Stimulated activated CD4-positive, alpha-beta T cell treated with anti-CD3 and anti-CD28 coated beads, TNF-alpha, amount 100 ng/mL, for 1 hour (primary cell): ENCODE measurements around the gene BNIP2.
"Not testable (repeated sequence)": the region's sequence is repeated elsewhere in the genome, so short reads cannot be mapped to it uniquely, and the experiment has no call there.

Experiments
- DNase-seq, 3 donors: peaks; one replicate each; pipeline ENCODE4 v3.0.0-alpha.2; 2020; ENCODE audit warnings: low read depth in 3 of 3, low spot score in 1 of 3

BNIP2 gene, protein sequence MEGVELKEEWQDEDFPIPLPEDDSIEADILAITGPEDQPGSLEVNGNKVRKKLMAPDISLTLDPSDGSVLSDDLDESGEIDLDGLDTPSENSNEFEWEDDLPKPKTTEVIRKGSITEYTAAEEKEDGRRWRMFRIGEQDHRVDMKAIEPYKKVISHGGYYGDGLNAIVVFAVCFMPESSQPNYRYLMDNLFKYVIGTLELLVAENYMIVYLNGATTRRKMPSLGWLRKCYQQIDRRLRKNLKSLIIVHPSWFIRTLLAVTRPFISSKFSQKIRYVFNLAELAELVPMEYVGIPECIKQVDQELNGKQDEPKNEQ

DNA sequence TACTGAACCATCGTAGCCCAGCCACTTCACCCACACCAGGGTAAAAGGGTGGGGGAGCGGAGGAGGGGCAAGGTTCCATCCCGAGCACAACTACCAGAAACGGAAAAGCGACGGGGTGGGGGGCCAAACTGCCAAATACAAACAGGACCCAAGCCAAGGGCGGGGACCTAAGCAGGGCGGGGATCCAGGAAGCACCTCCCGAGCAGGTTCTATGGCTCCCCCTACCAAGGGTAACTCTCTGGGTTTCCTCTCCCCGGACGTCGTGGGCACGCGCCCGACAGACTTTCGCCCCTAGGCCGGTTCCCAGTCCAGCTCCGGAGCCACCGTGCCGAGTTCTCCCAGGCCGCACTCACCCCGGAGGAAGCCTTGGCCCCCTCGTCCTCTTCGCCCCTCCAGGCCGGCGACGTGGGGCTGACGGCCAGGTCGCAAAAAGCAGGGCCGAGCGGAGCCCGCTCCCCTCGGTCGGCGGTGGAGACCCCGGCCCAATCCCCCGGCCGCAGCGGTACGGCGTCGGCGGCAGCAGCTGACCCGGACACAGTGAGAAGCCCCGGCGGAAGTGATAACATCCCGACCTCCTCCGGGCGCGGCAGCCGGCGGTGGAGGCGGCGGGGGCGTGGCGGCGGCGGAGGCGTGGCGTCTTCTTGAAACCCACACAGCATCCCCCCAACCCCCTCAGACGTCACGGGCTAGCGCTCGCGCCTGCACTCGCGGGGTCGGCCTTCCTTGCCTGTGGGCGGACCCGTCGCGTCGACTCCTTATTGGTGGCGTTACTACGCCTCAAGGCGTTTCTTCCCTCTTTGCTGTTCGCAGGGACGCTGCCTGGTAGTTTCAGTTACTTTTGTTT is at the start of gene BNIP2:
TSS of gene BNIP2 (minus strand) at position 539 of the 844 bp plus-strand sequence. CDS start 6,863 bp downstream, outside the sequence.
- peak; percentile 95 to 97 (median 95) for DNase-seq

DNA sequence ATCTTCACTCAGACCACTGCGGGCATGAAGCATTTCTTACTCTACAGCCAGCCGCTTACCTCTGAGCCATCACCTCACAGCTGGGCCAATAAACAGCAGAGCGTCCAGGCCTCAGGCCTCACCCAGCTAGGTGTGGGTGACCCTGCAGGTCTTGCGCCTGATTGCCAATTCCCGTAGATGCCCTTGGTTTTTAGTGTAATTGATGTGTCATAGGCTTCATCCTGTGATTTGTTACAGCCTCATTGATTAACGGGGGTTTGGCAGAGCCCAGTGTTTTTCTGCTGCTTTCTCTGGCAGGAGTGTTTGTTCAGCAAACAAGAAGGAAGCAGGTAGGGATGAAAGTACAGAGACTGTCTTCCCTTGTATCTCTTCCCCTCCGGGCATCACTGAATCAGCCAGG is 49.6 kb upstream of the BNIP2 start:
- DNase-seq = no peak

DNA sequence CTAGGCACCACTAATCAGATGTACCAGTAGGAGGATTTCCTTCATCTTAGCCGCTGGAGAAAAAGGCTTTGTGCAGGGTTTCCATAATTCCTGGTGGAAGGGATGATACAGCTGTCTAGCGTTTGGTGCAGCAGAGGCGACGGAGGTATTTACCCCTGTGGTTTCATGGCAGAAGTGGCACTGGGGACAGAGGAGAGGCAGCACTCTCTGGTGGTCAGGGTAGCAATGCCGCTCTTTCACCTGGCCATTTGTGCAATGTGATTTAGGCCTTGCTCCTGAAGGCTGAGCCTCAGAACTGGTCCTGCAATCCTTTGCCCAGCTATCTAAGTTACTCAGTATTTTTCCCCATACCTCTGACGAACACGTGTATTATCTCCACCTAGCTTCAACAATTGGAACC is 47.1 kb upstream of the BNIP2 start:
- DNase-seq = no peak

DNA sequence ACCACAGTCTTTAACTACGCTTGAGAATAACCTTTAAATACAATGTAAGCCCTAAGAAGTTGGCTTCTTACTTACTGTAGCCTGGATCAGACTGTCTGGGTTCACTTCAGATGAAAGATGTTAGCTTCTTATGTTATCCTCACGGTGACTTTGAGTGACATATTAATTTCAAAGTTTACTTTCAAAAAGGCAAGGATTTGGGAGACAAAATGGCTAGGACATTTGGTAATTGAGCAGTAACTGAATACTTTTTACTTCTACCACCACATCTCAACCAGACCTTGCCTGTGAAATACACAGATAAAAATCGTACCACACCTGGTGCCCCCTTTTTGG is 36.0 kb upstream of the BNIP2 start:
- no peak for DNase-seq

DNA sequence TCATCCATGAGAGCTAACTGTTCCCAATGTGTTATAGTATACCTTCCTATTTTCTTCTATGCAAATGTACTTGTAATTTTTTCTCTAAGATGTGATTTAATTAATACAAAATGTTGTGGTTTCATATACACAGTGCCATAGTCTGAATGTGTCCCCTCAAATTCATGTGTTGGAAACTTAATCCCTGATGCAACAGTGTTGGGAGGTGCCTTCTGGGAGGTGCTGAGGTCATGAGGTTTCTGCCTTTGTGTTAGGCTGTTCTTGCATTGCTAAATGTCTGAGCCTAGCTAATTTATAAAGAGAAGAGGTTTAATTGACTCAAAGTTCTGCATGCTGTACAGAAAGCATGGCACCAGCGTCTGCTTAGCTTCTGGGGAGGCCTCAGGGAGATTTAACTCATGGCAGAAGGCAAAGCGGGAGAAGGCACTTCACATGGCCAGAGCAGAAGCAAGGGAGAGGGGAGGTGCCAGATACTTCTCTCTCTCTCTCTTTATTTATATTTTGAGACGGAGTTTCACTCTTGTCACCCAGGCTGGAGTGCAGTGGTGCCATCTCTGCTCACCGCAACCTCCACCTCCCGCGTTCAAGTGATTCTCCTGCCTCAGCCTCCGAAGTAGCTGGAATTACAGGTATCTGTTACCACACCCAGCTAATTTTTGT is 34.7 kb upstream of the BNIP2 start:
- no peak for DNase-seq

DNA sequence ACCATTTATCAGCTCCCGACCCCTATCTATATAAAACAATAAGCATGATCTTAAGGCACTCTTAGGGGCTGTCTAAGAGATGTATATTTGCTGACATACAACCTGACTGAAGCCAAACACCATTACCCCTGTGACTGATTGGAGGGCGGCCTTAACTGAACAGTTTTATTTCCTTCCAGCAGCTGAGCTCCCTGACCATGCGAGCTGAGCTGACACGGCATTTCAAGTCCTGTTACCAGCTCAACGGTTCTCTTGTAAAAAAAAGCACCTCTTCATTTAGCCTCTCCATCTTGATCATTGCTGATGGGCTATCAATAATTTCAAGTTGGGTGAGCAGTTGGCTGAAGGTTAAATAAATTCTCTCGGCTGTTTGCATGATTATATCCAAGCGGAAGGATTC is 33.4 kb upstream of the BNIP2 start:
- no peak for DNase-seq

DNA sequence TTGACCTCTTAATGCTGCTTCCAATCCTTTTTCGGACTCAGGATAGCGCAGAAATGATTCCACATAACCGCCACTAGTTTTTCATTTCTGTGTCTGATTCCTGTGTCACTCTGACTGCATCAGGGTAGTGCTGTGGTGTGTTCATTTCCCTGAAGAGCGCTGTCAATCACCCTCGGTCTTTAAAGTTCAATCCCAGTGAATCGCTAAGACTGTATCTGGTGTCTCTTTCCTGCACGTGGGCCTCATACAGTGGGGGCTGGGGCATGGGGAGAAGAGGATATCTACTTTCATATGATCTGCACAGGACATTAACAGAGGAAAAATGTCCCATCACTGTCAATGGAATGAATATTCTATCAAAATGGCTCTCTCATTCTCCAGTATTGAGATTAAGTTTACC is 32.9 kb upstream of the BNIP2 start:
- DNase-seq = no peak

DNA sequence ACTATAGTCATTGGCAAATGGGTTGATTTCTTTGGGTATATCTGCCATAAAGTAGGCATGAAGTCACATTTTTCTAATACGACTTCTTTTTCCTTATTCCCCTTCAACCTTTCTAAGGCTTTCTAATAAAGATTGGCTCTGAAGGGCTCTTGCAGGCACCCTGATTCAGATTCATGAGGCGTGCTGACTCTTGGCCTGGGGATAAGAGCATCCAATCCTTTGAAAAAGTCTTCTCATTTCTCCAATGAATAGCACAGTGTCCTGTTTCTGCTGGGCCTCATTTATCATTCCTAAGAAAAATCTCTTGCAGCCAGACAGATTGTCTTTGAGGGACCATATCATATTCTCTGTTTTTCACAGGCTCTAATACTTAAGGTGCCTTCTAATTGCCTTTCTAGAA is 32.3 kb upstream of the BNIP2 start:
- DNase-seq = no peak

DNA sequence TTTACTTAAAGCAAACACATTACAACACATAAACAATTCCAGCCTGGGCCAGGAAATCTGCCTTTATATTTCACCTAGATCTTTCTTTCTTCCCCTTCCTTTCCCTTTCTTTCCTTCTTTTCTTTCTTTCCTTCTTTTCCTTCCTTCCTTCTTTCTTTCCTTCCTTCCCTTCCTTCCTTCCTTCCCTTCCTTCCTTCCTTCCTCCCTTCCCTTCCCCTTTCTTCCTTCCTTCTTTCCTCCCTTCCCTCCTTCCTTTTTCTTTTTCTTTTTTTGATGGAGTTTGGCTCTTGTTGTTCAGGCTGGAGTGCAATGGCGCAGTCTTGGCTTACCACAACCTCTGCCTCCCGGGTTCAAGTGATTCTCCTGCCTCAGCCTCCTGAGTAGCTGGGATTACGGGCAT is 24.1 kb upstream of the BNIP2 start:
- DNase-seq = no peak

DNA sequence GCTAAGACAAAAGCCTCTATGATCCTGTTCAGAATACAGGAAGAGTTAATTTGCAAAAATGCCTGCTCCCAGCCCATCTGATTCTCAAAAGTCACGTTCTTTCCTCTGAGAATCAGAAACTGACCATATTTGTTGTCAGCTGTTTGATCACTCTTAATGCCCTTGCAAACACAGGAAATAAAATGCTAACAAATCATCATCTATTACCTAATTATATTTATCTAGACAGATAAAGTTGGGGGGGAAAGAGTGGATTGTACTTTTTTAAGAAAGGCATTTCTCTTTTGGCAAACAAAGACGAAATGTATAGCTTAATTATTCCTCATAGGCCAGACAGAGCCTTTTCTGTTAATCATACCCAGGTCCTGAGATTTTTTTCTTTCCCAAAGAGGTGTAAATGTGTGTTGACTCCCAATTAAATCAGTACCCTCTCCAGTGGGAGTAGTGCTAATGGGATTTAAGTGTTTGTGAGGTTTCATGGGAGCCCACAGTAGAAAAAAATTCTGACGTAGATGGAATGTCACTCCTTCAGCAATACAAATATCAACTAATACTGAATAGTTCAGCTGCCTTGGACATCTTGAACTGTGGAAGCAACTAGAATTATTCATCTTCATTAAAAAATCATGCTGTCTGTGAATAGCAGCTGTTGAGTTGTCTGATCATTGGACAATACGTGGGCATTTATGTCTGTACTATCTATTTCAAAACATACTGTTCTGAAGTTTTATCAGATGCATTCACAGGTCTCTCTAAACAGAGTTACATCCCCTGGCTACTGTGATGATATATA is 22.5 kb upstream of the BNIP2 start:
- no peak for DNase-seq

DNA sequence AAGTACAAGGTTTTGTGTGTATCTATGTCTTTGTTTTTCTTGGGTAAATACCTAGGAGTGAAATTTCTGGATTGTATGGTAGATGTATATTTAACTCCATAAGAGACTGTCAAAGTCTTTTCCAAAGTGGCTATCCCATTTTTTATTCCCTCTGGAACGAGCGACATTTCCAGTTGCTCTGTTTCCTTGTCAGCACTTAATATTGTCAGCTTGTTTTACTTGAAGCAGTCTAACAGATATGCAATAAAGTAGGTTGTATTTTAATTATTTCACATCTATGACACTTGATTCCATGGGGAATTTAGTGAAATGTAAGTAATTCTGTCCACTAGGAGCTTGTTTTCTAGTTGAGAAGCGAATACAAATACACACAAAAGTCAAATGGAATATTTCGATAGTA is 18.5 kb upstream of the BNIP2 start:
- DNase-seq = no peak

DNA sequence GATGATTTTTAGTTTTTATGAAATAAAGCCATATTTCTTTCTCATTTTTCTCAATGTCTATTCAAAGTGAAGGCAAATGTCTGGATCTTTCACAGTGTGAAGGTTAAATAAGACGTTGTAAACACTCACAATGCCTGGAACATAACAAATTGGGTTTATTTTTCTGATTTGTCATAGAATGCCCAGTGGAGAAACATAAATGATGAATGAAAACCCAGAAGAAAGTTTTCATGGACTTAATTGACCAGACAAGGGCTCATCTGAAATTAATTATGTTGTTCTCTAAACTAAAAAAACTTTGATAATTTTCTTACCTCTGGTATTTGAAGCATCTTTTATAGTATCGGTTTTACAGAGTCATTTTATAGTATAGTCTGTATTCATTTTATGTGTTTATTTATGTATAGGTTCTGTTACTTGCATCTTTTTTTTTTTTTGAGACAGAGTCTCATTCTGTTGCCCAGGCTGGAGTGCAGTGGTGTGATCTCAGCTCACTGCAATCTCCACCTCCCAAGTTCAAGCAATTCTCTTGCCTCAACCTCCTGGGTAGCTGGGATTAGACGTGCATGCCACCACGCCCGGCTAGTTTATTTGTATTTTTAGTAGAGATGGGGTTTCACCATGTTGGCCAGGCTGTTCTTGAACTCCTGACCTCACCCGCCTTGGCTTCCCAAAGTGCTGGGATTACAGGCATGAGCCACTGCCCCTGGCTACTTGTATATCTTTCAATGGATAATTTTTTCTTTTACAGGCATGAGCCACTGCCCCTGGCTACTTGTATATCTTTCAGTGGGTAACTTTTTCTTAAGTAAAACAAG is 15.1 kb upstream of the BNIP2 start:
- no peak for DNase-seq

DNA sequence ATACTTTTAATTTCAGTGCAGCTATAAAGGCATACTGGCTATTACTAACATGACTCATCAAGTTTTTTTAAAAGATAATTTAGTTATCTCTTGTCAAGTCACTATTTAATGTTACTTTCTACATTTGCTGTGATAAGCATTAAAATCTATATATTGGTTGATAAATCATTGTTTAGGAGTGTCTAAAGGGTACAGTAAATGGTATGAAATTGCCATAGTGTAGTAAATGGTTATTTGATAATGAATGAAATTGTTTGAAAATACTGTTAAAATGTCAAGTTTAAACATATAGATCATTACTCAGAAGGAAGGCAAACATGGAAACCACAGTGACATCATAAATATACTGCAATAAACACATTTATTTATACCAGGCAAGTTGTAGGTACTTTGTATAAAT is 13.2 kb upstream of the BNIP2 start:
- DNase-seq = no peak

DNA sequence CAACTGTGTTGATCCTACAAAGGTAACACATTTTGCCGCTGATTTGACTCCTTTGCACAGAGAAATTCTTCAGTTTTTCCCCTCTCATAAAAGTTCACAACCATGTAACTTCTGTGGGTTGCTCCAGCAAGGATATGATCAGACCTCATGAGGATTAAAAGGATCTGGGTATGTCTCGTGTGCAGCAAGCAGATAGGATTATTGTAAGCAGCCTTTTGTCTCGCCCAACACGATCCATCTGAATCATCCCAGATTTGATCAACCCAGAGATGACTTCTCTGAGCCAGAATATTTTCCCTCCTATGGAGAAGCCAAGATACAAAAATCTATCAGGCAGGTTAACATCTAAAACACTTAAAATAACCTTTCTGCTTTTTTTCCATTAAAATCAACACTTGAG is 12.8 kb upstream of the BNIP2 start:
- no peak for DNase-seq

DNA sequence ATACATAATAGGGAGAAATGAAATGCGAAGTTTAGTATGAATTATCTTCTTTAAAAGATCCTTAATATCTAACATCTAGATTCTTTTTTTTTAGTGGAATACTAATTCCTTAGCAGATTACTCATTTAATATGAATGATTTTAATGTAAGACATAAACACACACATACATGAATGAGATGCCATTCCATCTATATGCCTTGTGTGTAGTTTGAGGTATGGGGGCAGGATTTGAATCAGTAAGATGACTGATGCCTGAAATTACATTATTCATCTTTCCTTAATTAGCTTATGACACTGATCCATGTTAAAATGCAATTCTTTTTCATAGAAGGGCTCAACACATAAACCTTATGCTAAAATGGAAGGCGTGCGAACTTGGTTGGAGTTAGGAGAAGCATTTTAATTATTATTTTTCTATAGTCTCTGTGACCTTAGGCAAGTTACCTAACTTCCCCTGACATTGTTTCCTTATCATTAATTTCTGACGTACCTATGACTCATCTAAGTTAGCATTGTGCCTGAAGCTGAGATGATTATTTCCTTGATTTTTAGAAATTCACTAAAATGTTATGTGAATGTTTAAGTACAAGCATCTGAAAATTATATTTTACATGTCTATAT is 10.8 kb upstream of the BNIP2 start:
- DNase-seq = no peak

DNA sequence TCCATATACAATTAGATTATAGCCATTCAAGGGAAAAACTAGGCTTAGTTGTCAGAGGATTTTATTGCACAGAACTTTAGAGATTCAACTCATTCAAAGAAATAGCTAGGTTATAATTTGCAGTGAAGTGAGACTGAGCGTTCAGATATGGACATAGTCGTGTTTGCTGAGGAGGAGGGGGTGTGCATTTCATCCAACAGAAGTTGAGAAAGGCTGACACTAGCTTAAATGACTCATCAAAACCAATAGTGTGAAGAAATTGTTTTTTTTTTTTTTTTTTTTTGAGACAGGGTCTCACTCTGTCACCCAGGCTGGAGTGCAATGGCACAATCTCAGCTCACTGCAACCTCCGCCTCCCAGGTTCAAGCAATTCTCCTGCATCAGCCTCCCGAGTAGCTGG is 8.9 kb upstream of the BNIP2 start:
- not testable (repeated sequence) for DNase-seq

DNA sequence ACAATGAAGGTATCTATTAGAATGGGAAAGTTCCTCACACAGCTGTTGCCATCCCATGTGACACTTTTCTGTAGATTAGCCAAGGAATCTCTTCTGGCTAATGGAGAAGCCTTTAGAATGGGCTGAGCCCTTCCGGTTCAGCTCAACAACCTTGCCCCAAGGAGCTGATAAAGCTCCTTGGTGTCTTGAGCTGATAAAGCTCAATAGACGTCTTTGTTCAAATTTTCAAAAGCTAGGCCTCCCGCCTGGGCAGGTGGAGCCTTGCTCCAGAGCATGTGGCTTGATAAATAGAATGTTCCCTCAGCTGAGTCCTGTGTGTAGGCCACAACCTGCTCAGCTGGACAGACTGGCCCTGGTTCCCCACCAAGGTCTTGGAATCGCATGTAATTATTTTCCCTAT is 7.2 kb upstream of the BNIP2 start:
- DNase-seq = no peak

DNA sequence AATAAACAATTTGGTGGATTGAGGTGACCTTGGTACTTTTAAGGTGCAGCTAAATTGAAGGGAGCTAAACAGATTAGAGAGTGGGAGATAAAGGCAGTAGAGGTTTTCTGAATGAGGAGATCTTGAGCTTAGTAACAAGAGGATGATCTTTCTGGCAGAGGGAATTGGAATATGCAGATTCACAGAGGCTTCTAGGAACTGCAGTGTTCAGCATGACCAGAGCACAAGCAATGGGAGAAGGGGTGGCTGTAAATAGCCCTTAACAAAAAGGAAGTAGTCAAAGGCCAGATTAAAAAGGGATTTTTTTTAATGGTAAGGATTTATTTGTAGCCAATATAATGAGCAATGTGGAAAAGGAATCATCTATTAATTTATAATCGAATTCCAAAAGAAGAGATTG is 5.7 kb upstream of the BNIP2 start:
- DNase-seq = no peak

DNA sequence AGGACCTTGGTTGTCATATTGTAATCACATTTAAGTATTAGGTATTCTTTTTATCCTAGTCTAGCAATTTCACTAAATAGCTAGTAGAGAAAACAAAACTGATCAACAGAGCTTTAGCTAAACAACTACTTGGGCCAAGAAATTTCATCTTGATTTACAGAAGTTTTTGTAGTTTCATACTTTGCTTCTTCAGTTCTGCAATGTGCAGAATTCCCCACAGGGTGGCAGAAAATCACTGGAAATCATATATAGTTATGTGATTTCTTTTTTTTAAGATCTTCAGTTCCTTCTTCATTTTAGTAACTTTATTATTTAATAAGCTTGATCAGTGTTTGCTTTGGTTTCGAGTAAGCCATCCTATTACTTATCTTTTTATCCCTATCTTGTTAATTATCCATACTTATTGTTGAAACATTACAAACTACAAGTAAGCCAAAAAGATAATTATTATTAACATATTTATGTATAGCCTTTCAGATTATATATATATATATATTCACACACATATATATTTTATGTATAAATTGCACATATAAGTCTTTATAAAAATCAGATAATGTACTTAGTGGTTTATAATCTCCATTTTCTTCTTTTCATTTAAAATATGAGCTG is 2.2 kb upstream of the BNIP2 start:
- no peak for DNase-seq
